ENCODE data around the gene DPP8.

DNA sequence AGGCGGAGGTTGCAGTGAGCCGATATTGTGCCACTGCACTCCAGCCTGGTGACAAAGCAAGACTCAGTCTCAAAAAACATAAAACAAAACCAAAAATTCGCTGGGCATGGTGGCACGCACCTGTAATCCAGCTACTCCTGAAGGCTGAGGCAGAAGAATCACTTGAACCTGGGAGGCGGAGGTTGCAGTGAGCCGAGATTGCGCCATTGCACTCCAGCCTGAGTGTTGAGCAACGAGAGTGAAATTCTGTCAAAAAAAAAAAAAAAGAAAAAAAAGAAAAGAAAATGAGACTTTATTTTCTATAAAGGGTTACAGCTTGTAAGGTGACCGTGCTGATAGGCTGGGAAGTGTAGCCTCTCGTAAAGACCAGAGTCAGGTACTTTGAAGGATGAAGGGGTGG, 6.7 kb upstream of the DPP8 start:
- TF ChIP-seq, protein P1, sequence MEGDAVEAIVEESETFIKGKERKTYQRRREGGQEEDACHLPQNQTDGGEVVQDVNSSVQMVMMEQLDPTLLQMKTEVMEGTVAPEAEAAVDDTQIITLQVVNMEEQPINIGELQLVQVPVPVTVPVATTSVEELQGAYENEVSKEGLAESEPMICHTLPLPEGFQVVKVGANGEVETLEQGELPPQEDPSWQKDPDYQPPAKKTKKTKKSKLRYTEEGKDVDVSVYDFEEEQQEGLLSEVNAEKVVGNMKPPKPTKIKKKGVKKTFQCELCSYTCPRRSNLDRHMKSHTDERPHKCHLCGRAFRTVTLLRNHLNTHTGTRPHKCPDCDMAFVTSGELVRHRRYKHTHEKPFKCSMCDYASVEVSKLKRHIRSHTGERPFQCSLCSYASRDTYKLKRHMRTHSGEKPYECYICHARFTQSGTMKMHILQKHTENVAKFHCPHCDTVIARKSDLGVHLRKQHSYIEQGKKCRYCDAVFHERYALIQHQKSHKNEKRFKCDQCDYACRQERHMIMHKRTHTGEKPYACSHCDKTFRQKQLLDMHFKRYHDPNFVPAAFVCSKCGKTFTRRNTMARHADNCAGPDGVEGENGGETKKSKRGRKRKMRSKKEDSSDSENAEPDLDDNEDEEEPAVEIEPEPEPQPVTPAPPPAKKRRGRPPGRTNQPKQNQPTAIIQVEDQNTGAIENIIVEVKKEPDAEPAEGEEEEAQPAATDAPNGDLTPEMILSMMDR (IDR thresholded peaks at IDR 0.05) = no peak
- no peak for TF ChIP-seq POLR2A (IDR thresholded peaks at IDR 0.05)

All from esophagus squamous epithelium (tissue), 4 donors.